A673 (cell line): ENCODE results near the gene PAPSS2.

Experiments
- EZH2 ChIP-seq: fragments of 200-600 bp; sonication (generic); IDR thresholded peaks from 2 replicates; pipeline ENCODE4 v1.6.1; 2017; ENCODE audit warnings: borderline replicate concordance, low read depth, mild to moderate bottlenecking, mixed read lengths, antibody characterized with exemption, low read length; ENCODE audit not compliant: poor library complexity, severe bottlenecking
- TF ChIP-seq, protein P1 (sequence below): fragments of 300-800, 200-600 bp; sonication (generic); conservative IDR thresholded peaks from 2 replicates; pipeline ENCODE4 v1.5.1; 2017; ENCODE audit warnings: low read depth, mild to moderate bottlenecking, antibody characterized with exemption, low read length, moderate library complexity, mixed read lengths

DNA sequence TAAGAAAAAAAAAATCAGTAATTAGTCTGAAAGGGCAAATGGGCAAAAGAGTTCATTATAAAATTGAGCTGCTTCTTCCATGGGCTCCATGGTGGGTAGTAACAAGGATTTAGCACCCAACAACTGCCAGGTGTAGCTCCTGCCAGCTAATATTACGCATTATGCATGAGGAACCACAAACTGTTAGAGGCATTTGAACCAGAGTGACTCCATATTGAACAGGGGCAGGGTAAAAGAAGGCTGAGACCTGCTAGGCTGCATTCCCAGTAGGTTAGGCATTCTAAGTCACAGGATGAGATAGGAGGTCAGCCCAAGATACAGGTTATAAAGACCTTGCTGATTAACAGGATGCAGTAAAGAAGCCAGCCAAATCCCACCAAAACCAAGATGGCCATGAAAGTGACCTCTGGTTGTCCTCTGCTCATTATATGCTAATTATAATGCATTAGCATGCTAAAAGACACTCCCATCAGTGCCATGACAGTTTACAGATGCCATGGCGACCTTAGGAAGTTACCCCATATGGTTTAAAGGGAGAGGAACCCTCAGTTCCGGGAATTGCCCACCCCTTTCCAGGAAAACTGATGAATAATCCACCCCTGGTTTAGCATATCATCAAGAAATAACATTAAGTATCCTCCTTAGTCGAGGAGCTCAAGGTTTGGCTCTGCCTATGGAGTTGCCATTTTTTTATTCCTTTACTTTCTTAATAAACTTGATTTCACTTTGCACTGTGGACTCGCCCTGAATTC lies 8.7 kb upstream of the PAPSS2 start:
- TF ChIP-seq, protein P1, sequence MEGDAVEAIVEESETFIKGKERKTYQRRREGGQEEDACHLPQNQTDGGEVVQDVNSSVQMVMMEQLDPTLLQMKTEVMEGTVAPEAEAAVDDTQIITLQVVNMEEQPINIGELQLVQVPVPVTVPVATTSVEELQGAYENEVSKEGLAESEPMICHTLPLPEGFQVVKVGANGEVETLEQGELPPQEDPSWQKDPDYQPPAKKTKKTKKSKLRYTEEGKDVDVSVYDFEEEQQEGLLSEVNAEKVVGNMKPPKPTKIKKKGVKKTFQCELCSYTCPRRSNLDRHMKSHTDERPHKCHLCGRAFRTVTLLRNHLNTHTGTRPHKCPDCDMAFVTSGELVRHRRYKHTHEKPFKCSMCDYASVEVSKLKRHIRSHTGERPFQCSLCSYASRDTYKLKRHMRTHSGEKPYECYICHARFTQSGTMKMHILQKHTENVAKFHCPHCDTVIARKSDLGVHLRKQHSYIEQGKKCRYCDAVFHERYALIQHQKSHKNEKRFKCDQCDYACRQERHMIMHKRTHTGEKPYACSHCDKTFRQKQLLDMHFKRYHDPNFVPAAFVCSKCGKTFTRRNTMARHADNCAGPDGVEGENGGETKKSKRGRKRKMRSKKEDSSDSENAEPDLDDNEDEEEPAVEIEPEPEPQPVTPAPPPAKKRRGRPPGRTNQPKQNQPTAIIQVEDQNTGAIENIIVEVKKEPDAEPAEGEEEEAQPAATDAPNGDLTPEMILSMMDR = no peak
- no peak for TF ChIP-seq EZH2
